ENCODE data around the gene GLUL.
"Not testable (repeated sequence)": the region's sequence is repeated elsewhere in the genome, so short reads cannot be mapped to it uniquely, and the experiment has no call there.

The GLUL gene

DNA sequence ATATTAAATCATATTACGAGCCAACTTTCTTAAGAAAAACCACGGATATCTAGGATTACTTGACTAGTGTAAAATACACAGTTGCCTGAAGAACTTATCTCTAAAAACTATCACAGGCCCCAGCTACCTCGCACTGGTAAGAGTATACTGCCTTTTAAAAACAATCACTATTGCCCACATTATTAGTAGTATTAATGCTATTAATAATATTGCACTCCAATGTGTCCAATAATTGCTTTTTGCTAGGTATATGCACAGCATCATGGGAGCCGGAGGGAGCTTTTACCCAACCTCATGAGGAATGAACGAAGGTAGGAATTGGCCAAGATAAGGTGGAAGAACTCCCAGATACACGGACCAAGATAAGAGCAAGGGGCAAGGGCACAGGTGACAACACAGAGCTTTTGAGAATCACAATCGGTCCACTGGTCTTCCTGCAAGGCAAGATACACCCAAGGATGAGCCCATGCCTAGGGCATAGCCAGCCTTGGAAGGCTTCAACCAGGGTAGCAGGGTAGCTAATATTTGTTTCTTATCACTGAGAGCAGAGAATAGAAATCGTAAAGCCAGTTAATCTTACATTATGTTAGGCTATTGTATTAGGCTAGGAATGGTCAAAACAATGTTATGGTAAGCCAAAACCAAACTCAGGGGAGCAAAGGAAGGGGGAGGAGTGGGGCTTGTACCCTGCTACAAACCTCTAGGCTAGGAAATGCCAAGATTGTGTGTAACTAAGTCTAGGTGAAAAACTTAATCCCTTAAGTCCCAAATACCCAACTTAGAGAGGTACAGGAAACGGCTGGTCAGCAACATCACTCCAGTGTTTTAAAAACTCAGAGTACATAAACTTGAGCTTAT is 9.4 kb downstream of the GLUL start:
- H2AFZ ChIP-seq (ENCODE audit: low read depth, low read length), result no peak overlapping the region
- H3K36me3 ChIP-seq (replicated peaks; ENCODE audit: low read depth, low read length), result peaks cover 58% of the 10 kb centered on the region
- no peaks in the 10 kb centered on the region for H3K27me3 ChIP-seq (ENCODE audit: low read depth, low read length)
- no peaks in the 10 kb centered on the region for H3K79me2 ChIP-seq (ENCODE audit: low read length)
- no peaks in the 10 kb centered on the region for H3K4me1 ChIP-seq (ENCODE audit: low read length)
- no peaks in the 10 kb centered on the region for H3K9me3 ChIP-seq (ENCODE audit: insufficient read depth, low read length)
- H4K20me1 ChIP-seq (ENCODE audit: insufficient read depth, low read length), result peaks cover 24% of the 10 kb centered on the region
- no peak overlapping the region for H3K4me3 ChIP-seq (ENCODE audit: low read length)
- TF ChIP-seq, protein P1, sequence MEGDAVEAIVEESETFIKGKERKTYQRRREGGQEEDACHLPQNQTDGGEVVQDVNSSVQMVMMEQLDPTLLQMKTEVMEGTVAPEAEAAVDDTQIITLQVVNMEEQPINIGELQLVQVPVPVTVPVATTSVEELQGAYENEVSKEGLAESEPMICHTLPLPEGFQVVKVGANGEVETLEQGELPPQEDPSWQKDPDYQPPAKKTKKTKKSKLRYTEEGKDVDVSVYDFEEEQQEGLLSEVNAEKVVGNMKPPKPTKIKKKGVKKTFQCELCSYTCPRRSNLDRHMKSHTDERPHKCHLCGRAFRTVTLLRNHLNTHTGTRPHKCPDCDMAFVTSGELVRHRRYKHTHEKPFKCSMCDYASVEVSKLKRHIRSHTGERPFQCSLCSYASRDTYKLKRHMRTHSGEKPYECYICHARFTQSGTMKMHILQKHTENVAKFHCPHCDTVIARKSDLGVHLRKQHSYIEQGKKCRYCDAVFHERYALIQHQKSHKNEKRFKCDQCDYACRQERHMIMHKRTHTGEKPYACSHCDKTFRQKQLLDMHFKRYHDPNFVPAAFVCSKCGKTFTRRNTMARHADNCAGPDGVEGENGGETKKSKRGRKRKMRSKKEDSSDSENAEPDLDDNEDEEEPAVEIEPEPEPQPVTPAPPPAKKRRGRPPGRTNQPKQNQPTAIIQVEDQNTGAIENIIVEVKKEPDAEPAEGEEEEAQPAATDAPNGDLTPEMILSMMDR (IDR thresholded peaks at IDR 0.05; ENCODE audit: low read depth, low read length), result no peak
- no peak for TF ChIP-seq EZH2phosphoT487 (IDR thresholded peaks at IDR 0.05; ENCODE audit: low read depth)
- no peak overlapping the region for H3K27ac ChIP-seq (ENCODE audit: low read length)
- H3K9ac ChIP-seq (ENCODE audit: low read length), result no peak overlapping the region
- H3K4me2 ChIP-seq (ENCODE audit: low read length), result no peak overlapping the region

DNA sequence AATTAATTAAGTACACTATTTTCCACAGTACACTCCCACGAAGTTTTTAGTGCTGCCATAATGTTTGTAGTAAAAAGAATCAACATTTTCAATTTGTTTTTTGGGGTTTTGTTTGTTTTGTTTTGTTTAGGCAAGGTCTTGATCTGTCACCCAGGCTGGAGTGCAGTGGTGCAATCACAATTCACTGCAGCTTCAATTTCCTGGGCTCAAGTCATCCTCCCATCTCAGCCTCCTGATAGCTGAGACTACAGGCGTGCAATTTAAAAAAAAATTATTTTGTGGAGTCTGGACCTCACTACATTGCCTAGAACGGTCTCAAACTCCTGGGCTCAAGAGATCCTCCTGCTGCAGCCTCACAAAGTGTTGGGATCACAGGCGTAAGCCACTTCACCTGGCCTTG is 11.4 kb downstream of the GLUL start:
- H3K27me3 ChIP-seq (ENCODE audit: low read depth, low read length), result no peaks in the 10 kb centered on the region
- H3K4me2 ChIP-seq (ENCODE audit: low read length), result no peak overlapping the region
- peaks cover 38% of the 10 kb centered on the region for H3K36me3 ChIP-seq (replicated peaks; ENCODE audit: low read depth, low read length)
- TF ChIP-seq EZH2phosphoT487 (IDR thresholded peaks at IDR 0.05; ENCODE audit: low read depth), result no peak
- TF ChIP-seq, protein P1 (IDR thresholded peaks at IDR 0.05; ENCODE audit: low read depth, low read length), result no peak
- no peak overlapping the region for H3K27ac ChIP-seq (ENCODE audit: low read length)
- no peaks in the 10 kb centered on the region for H3K79me2 ChIP-seq (ENCODE audit: low read length)
- H2AFZ ChIP-seq (ENCODE audit: low read depth, low read length), result no peak overlapping the region
- H3K4me1 ChIP-seq (ENCODE audit: low read length), result no peaks in the 10 kb centered on the region
- H4K20me1 ChIP-seq (ENCODE audit: insufficient read depth, low read length), result peaks cover 18% of the 10 kb centered on the region; the same call in 1 of the 2 replicates
- no peak overlapping the region for H3K4me3 ChIP-seq (ENCODE audit: low read length)
- no peaks in the 10 kb centered on the region for H3K9me3 ChIP-seq (ENCODE audit: insufficient read depth, low read length)
- H3K9ac ChIP-seq (ENCODE audit: low read length), result no peak overlapping the region

DNA sequence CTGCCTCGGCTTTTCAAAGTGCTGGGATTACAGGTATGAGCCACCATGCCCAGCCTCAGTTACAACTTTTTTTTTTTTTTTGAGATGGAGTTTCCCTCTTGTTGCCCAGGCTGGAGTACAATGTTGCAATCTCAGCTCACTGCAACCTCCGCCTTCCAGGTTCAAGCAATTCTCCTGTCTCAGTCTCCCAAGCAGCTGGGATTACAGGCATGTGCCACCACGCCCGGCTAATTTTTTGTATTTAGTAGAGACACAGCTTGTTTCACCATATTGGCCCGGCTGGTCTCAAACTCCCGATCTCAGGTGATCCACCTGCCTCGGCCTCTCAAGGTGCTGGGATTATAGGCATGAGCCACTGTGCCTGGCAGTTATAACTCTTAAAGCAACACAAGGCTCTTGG is 11.8 kb downstream of the GLUL start:
- not testable (repeated sequence) for H3K9me3 ChIP-seq (ENCODE audit: insufficient read depth, low read length); H3K79me2 ChIP-seq (ENCODE audit: low read length); H3K4me1 ChIP-seq (ENCODE audit: low read length); H3K9ac ChIP-seq (ENCODE audit: low read length); H3K4me2 ChIP-seq (ENCODE audit: low read length); H2AFZ ChIP-seq (ENCODE audit: low read depth, low read length); H3K27ac ChIP-seq (ENCODE audit: low read length); H3K4me3 ChIP-seq (ENCODE audit: low read length); H3K27me3 ChIP-seq (ENCODE audit: low read depth, low read length)
- H3K36me3 ChIP-seq (replicated peaks; ENCODE audit: low read depth, low read length), result peaks cover 35% of the 10 kb centered on the region
- peaks cover 18% of the 10 kb centered on the region; the same call in 1 of the 2 replicates for H4K20me1 ChIP-seq (ENCODE audit: insufficient read depth, low read length)

DNA sequence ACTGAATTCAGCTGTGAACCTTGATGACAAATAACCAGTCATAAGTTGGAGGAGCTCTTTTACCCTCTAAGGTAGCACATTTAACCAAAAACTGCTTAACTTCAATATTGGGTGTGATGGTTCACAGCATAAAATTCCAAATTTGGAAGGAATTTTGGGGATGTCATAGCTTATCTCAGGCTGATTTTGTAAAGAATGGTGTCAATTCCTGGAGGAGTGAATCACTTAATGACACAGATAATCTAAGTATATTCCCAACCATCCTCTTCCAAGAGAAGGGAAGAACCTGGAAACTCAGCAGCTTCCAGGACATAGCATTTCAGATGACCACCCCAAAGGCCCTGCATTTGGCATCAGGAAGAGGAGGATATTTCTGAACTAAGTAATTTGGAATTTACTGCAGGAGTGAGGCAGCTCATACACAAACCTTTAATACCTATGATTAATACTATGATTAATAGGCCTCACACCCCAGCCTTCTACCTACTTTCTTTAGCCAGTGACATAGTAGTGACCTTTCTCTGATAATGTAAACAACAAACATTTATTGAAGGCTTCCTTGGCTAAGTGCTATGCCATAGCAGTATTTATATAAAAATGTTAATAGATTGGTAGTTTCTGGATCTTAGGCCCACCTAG is 14.5 kb downstream of the GLUL start:
- H3K27ac ChIP-seq (ENCODE audit: low read length), result no peak overlapping the region
- no peak overlapping the region for H2AFZ ChIP-seq (ENCODE audit: low read depth, low read length)
- no peak overlapping the region for H3K4me3 ChIP-seq (ENCODE audit: low read length)
- H3K4me1 ChIP-seq (ENCODE audit: low read length), result no peaks in the 10 kb centered on the region
- TF ChIP-seq, protein P1 (IDR thresholded peaks at IDR 0.05; ENCODE audit: low read depth, low read length), result no peak
- no peak for TF ChIP-seq EZH2phosphoT487 (IDR thresholded peaks at IDR 0.05; ENCODE audit: low read depth)
- H4K20me1 ChIP-seq (ENCODE audit: insufficient read depth, low read length), result peaks cover 2% of the 10 kb centered on the region; the same call in 1 of the 2 replicates
- H3K27me3 ChIP-seq (ENCODE audit: low read depth, low read length), result no peaks in the 10 kb centered on the region
- H3K4me2 ChIP-seq (ENCODE audit: low read length), result no peak overlapping the region
- no peaks in the 10 kb centered on the region for H3K9me3 ChIP-seq (ENCODE audit: insufficient read depth, low read length)
- H3K9ac ChIP-seq (ENCODE audit: low read length), result no peak overlapping the region
- no peaks in the 10 kb centered on the region for H3K79me2 ChIP-seq (ENCODE audit: low read length)
- H3K36me3 ChIP-seq (replicated peaks; ENCODE audit: low read depth, low read length), result peaks cover 10% of the 10 kb centered on the region
